K562 (cell line): Measurements from ENCODE around the gene NEUROD2. TPM values are rescaled to one million over a fixed set of nuclear protein-coding genes. Genes with fewer than 3 reads are reported as not detected.

Experiments
- ATAC-seq: fragments of 200-7000 bp; cut with Tn5 transposase; 3 replicates; pipeline ENCODE4 v1.9.1; 2020; ENCODE audit warnings: moderate library complexity
- BruUV-seq: library from RNA; stranded (reverse); fragments of 400-500 nt; replicated peaks from 2 replicates; lab custom pipeline; 2021; lab: Mats Ljungman, UMichigan
- CTCF ChIA-PET: fragments of 300-600 bp; formaldehyde crosslinking; extraction: SDS; loops from one replicate; lab custom pipeline; 2021; ENCODE audit warnings: low intra/inter-chr PET ratio; lab: Yijun Ruan, JAX
- POLR2A ChIA-PET: fragments of 300-600, 350-650 bp; sonication (Branson Sonifier 250); formaldehyde crosslinking; extraction: SDS; loops from one replicate; lab custom pipeline; 2021; ENCODE audit warnings: antibody characterized with exemption, inconsistent platforms; lab: Yijun Ruan, JAX
- DNase-seq, 4 experiments: peaks; one replicate each; pipeline versions ENCODE4 v3.0.0 to v3.0.0-alpha.2; 2011 to 2018; ENCODE audit warnings: low spot score in 3 of 4, mixed read lengths in 3 of 4; ENCODE audit errors: extremely low read depth in 1 of 4
- FAIRE-seq: peaks from 2 replicates; lab custom pipeline; 2011; peaks lifted over from hg19 to GRCh38; lab: Jason Lieb, UNC
- H2AFZ ChIP-seq: 2 replicates; pipeline ENCODE4 v1.6.0; 2011; ENCODE audit warnings: low read depth, low read length, control low read depth, inconsistent platforms
- H3K27ac ChIP-seq: fragments of 200-600 bp; 3 replicates; pipeline ENCODE4 v1.8.0; 2011; ENCODE audit warnings: low read depth, mild to moderate bottlenecking, control low read depth, inconsistent platforms, low read length, moderate library complexity, mixed read lengths; ENCODE audit errors: extremely low read depth
- H3K27me3 ChIP-seq, 2 experiments: fragments of 300-600 bp in 1 of 2; 2 replicates in 1 of 2; 3 replicates in 1 of 2; pipeline versions ENCODE4 v1.6.0 to v1.8.0; 2011; ENCODE audit warnings: inconsistent platforms in 2 of 2, low read length in 2 of 2, mild to moderate bottlenecking in 1 of 2, mixed read lengths in 1 of 2, moderate library complexity in 1 of 2; ENCODE audit not compliant: control insufficient read depth in 2 of 2, insufficient read depth in 2 of 2
- H3K36me3 ChIP-seq: fragments of 300-600 bp; 3 replicates; pipeline ENCODE4 v1.8.0; 2011; ENCODE audit warnings: mild to moderate bottlenecking, low read length, inconsistent platforms; ENCODE audit not compliant: control insufficient read depth, insufficient read depth
- H3K4me1 ChIP-seq, 2 experiments: fragments of 200-600 bp in 1 of 2; replicated peaks in 1 of 2; 2 replicates in 1 of 2; 3 replicates in 1 of 2; pipeline versions ENCODE4 v1.5.1 to v1.8.0; 2011; ENCODE audit warnings: inconsistent platforms in 2 of 2, low read length in 2 of 2, mild to moderate bottlenecking in 1 of 2, mixed read lengths in 1 of 2, moderate library complexity in 1 of 2; ENCODE audit not compliant: control insufficient read depth in 2 of 2, insufficient read depth in 2 of 2
- H3K4me2 ChIP-seq: 2 replicates; pipeline ENCODE4 v1.6.1; 2011; ENCODE audit warnings: low read length, control low read depth, inconsistent platforms, mixed read lengths; ENCODE audit not compliant: insufficient read depth
- H3K4me3 ChIP-seq: fragments of 200-600 bp; sonication (generic), shearing (Covaris generic); 2 replicates; pipeline ENCODE4 v1.5.1; 2016; ENCODE audit warnings: control low read depth, inconsistent platforms
- H3K79me2 ChIP-seq: fragments of 200-600 bp; 3 replicates; pipeline ENCODE4 v1.8.0; 2011; ENCODE audit warnings: low read length, inconsistent platforms; ENCODE audit not compliant: control insufficient read depth, insufficient read depth
- H3K9ac ChIP-seq, 2 experiments: 2 replicates each; pipeline versions ENCODE4 v1.6.0 to v1.6.1; 2011; ENCODE audit warnings: low read depth in 2 of 2, low read length in 2 of 2, control low read depth in 1 of 2, inconsistent platforms in 1 of 2, mild to moderate bottlenecking in 1 of 2, mixed read lengths in 1 of 2; ENCODE audit not compliant: insufficient read depth in 1 of 2
- H3K9me1 ChIP-seq: one replicate; pipeline ENCODE4 v1.6.0; 2011; ENCODE audit warnings: inconsistent platforms, mild to moderate bottlenecking, low read length, moderate library complexity; ENCODE audit not compliant: control insufficient read depth, insufficient read depth
- H3K9me3 ChIP-seq: replicated peaks from 2 replicates; pipeline ENCODE4 v1.5.1; 2011; ENCODE audit warnings: low read depth, low read length, inconsistent platforms; ENCODE audit not compliant: control insufficient read depth, insufficient read depth
- H4K20me1 ChIP-seq: replicated peaks from 2 replicates; pipeline ENCODE4 v1.6.1; 2011; ENCODE audit warnings: low read length, inconsistent platforms, mixed read lengths; ENCODE audit not compliant: control insufficient read depth, insufficient read depth
- BDP1 ChIP-seq: IDR thresholded peaks from 3 replicates; pipeline ENCODE4 v1.6.1; 2011; ENCODE audit not compliant: insufficient read length, insufficient read depth
- PURB ChIP-seq: sonication (generic); formaldehyde crosslinking; IDR thresholded peaks from 2 replicates; pipeline ENCODE4 v1.9.0; 2021; ENCODE audit warnings: low read depth, mild to moderate bottlenecking, missing genetic modification reagents
- RAD21 ChIP-seq, 2 experiments: fragments of 250-450 bp in 1 of 2; fragments of 450-650 bp in 1 of 2; sonication (Bioruptor Pico) in 1 of 2; formaldehyde crosslinking in 1 of 2; IDR thresholded peaks in 1 of 2; conservative IDR thresholded peaks in 1 of 2; 2 replicates each; pipeline versions ENCODE4 v1.4.0 to v1.8.0; 2020 to 2022; ENCODE audit warnings: mild to moderate bottlenecking in 2 of 2, moderate library complexity in 1 of 2
- SUPT5H ChIP-seq: fragments of 450-650 bp; IDR thresholded peaks from 2 replicates; pipeline ENCODE4 v1.6.1; 2016
- ZNF584 ChIP-seq: fragments of 200-800 bp; sonication (Bioruptor generic); IDR thresholded peaks from 2 replicates; pipeline ENCODE4 v1.6.1; 2016; ENCODE audit warnings: low read depth, mild to moderate bottlenecking, missing genetic modification characterization, missing compliant biosample characterization
- WGBS: fragments of 100-300 bp; shearing (Covaris generic); methylation state at CpG from one replicate; pipeline ENCODE4 v1.1.6; 2016; ENCODE audit warnings: low coverage, mixed read lengths; ENCODE audit not compliant: insufficient coverage; ENCODE audit errors: missing lambda C conversion rate; 5-methylcytosine and 5-hydroxymethylcytosine counted together
- in situ Hi-C: fragments of 300-500 bp; cut with MboI; formaldehyde crosslinking; loops from 4 replicates; pipeline ENCODE4 v1.15.0; 2018; ENCODE audit warnings: inconsistent platforms, mixed read lengths
- intact Hi-C: fragments of 100-400 bp; cut with micrococcal nuclease; formaldehyde crosslinking; loops from 2 replicates; pipeline ENCODE4 v1.14.2; 2022
- polyA plus RNA-seq, 8 experiments: library from polyadenylated mRNA; depleted of rRNA in 4 of 8; stranded (reverse) in 5 of 8; unstranded in 3 of 8; fragments of >200 nt; fragmentation: Nextera tagmentation in 2 of 8; fragmentation: Illumina TruSeq in 1 of 8; extraction: Ambion mirVana in 2 of 8; extraction: Trizol in 1 of 8; gene quantifications; 2 replicates each; pipeline versions ENCODE4 v1.2.1 to v1.2.3, GENCODE V29; 2011 to 2014; ENCODE audit warnings: inconsistent platforms in 1 of 8, missing spikeins in 1 of 8
- total RNA-seq, 7 experiments: library from RNA; depleted of rRNA in 6 of 7; stranded (reverse); fragments of >200 nt in 6 of 7; fragmentation: Illumina TruSeq in 2 of 7; extraction: Trizol in 2 of 7; gene quantifications; 2 replicates each; pipeline versions ENCODE4 v1.2.1 to v1.2.3, GENCODE V29; 2011 to 2021; ENCODE audit warnings: low replicate concordance in 1 of 7
- TF ChIP-seq, protein P1 (sequence below): fragments of 450-650 bp; IDR thresholded peaks from 2 replicates; pipeline ENCODE4 v1.6.1; 2016; ENCODE audit warnings: missing biosample characterization, missing genetic modification characterization

Gene NEUROD2
- total and polyA plus RNA-seq, 9 of the 15 experiments (the other 6 are each of a cell fraction or from before 2014, with no cell fraction given), result not detected

DNA sequence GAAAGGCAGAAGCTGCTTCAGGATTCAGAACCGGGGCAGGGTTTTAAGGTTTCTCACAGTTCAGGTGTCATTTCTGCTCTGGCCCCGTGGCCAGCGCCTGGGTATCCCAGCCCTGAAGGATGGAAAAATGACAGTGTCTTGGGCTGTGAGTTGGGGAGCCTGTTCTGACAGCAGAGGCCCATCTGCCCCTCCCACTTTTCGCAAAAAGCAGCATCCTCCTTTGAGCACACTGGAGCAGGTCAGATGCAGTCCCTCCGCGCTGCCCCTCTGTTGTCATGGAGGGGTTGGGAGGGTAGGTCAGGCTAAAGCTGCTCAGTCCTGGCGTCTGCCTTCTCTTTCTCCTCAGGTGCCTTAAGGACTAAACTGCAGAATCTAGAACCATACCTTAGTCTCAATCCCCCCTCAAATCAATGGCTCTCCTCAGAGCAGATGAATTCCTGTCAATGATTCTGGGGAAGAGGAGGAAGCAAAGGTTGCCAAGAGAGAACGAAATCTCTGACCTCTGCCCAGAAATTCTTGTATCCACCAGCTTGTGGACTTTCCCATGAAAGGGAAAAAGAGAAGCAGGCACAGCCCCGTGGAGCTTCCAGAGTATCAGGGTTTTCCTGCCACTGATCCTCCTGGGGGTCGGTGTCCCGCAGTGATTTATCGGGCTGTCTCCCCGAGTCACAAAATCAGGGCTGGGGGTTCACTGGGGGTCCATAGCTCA, 7.3 kb downstream of the NEUROD2 start:
- H3K9ac ChIP-seq, result no peak overlapping the region
- no TSS peak for BruUV-seq
- FAIRE-seq, result no peak
- in situ Hi-C loops, result loop anchor here (5.0 kb wide), 1 partner anchor 43 kb away; no protein-coding TSS in a partner anchor
- H3K27me3 ChIP-seq, result peaks cover 57 to 85% of the 10 kb centered on the region in 2 experiments
- H3K9me1 ChIP-seq, result no peaks in the 10 kb centered on the region
- H4K20me1 ChIP-seq, result peaks cover 3% of the 10 kb centered on the region
- ChIA-PET POLR2A (interaction anchor here (0.8 to 1.2 kb wide), 3 partner anchors 13 to 22 kb away, joined by 3 read pairs; no protein-coding TSS in a partner anchor), CTCF (no interaction called here)
- intact Hi-C loops, result no loop called here
- no peak for DNase-seq
- no peaks in the 10 kb centered on the region for H3K79me2 ChIP-seq
- H3K4me3 ChIP-seq, result no peak overlapping the region
- H3K4me1 ChIP-seq, result peaks cover 0 to 36% of the 10 kb centered on the region in 2 experiments; a peak in 2 of 5 replicates
- no peaks in the 10 kb centered on the region for H3K36me3 ChIP-seq
- H3K27ac ChIP-seq, result no peak overlapping the region
- WGBS, result 0% methylated on average over 13 of the region's 13 CpGs
- ATAC-seq, result no peak
- H2AFZ ChIP-seq, result no peak overlapping the region
- no peak overlapping the region for H3K4me2 ChIP-seq
- H3K9me3 ChIP-seq, result no peaks in the 10 kb centered on the region
- TF ChIP-seq SUPT5H, result no peak
- no peak for TF ChIP-seq RAD21 (CRISPR knock-in tag; conservative IDR thresholded peaks at IDR 0.05 in 1 of 2, IDR thresholded peaks at IDR 0.05 in 1 of 2)
- TF ChIP-seq, protein P1, sequence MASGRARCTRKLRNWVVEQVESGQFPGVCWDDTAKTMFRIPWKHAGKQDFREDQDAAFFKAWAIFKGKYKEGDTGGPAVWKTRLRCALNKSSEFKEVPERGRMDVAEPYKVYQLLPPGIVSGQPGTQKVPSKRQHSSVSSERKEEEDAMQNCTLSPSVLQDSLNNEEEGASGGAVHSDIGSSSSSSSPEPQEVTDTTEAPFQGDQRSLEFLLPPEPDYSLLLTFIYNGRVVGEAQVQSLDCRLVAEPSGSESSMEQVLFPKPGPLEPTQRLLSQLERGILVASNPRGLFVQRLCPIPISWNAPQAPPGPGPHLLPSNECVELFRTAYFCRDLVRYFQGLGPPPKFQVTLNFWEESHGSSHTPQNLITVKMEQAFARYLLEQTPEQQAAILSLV (tag), result no peak
- TF ChIP-seq ZNF584 (CRISPR knock-in tag), result no peak
- no peak for TF ChIP-seq PURB (CRISPR knock-in tag)
- TF ChIP-seq BDP1, result no peak
